ENCODE measurements around the gene RDH5. TPM values are rescaled to one million over a fixed set of nuclear protein-coding genes. Genes with fewer than 3 reads are reported as not detected.

The RDH5 gene
- total and polyA plus RNA-seq, 4 donors, result 9.2 to 61.7 (median 29.2) TPM

- no peak for DNase-seq (ENCODE audit: low spot score)
- Histone ChIP-seq H3K36me3 (ENCODE audit: control insufficient read depth in 4 of 4, insufficient read depth in 3 of 4, low read depth in 1 of 4, low read length in 3 of 4) (no peaks in the 10 kb centered on the region), H3K27me3 (ENCODE audit: control insufficient read depth in 4 of 4, insufficient read depth in 4 of 4, low read length in 3 of 4) (no peaks in the 10 kb centered on the region), H3K4me1 (ENCODE audit: control insufficient read depth in 4 of 4, insufficient read depth in 4 of 4, low read length in 3 of 4) (no peaks in the 10 kb centered on the region), H3K4me3 (ENCODE audit: low read depth in 1 of 3, low read length in 3 of 3) (no peak overlapping the region), H3K9me3 (ENCODE audit: control insufficient read depth in 4 of 4, low read length in 3 of 4) (no peaks in the 10 kb centered on the region), H3K9ac (ENCODE audit: low read depth in 1 of 2, low read length in 2 of 2) (no peak overlapping the region), H3K27ac (ENCODE audit: low read depth in 1 of 2, low read length in 2 of 2) (no peak overlapping the region)
- TF ChIP-seq CTCF (IDR thresholded peaks at IDR 0.05; ENCODE audit: low read depth, low read length, missing input control), result no peak
- no peak for TF ChIP-seq JUND (IDR thresholded peaks at IDR 0.05)
- no peak for TF ChIP-seq NR2F2 (IDR thresholded peaks at IDR 0.05)
- no peak for TF ChIP-seq ATF3 (IDR thresholded peaks at IDR 0.05)
- no peak for TF ChIP-seq EGR1 (IDR thresholded peaks at IDR 0.05; ENCODE audit: low read depth in 2 of 2)
- 74% methylated on average over 7 of the region's 7 CpGs for WGBS
Observed at GRCh38 chr12:55695349-55695748, 24.8 kb upstream of the RDH5 start.

DNA sequence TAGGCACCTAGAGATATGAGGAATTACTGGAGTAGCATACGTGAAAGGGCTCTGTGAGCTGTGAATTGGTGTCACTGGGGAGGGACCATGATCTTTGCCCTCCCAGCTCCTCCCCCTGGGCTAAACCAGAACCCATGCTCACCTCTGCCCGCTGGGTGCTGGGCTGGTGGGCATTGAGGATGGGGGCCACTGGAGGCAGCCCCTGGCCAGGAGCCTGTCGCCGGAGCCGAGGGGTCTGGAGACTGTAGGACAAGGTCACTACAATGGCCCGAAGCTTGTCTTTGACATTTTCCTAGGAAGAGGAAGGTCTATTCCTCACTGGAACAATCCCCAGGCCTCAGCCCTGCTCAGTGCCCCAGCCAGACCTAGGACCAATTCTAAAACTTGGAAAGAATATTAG is 24.1 kb upstream of the RDH5 start:
- no peak for TF ChIP-seq SP1 (IDR thresholded peaks at IDR 0.05)
- TF ChIP-seq NR2F2 (IDR thresholded peaks at IDR 0.05), result no peak
- no peak for TF ChIP-seq TAF1 (conservative IDR thresholded peaks at IDR 0.05)
- no peak for TF ChIP-seq EGR1 (IDR thresholded peaks at IDR 0.05; ENCODE audit: low read depth in 2 of 2)
- TF ChIP-seq RXRA (IDR thresholded peaks at IDR 0.05), result no peak
- 91% methylated on average over 6 of the region's 6 CpGs for WGBS
- H3K27me3 ChIP-seq (ENCODE audit: control insufficient read depth in 4 of 4, insufficient read depth in 4 of 4, low read length in 3 of 4), result no peaks in the 10 kb centered on the region
- H3K4me3 ChIP-seq (ENCODE audit: low read depth in 1 of 3, low read length in 3 of 3), result no peak overlapping the region
- no peak overlapping the region for H3K9ac ChIP-seq (ENCODE audit: low read depth in 1 of 2, low read length in 2 of 2)
- no peaks in the 10 kb centered on the region for H3K4me1 ChIP-seq (ENCODE audit: control insufficient read depth in 4 of 4, insufficient read depth in 4 of 4, low read length in 3 of 4)
- H3K9me3 ChIP-seq (ENCODE audit: control insufficient read depth in 4 of 4, low read length in 3 of 4), result no peaks in the 10 kb centered on the region
- H3K36me3 ChIP-seq (ENCODE audit: control insufficient read depth in 4 of 4, insufficient read depth in 3 of 4, low read depth in 1 of 4, low read length in 3 of 4), result no peaks in the 10 kb centered on the region
- H3K27ac ChIP-seq (ENCODE audit: low read depth in 1 of 2, low read length in 2 of 2), result no peak overlapping the region
- no peak for DNase-seq (ENCODE audit: low spot score)

GRCh38 chr12:55696796-55697462 is 23.3 kb upstream of the RDH5 start:
- no peak for DNase-seq (ENCODE audit: low spot score)
- Histone ChIP-seq H3K9ac (ENCODE audit: low read depth in 1 of 2, low read length in 2 of 2) (no peak overlapping the region), H3K4me3 (ENCODE audit: low read depth in 1 of 3, low read length in 3 of 3) (no peak overlapping the region), H3K27ac (ENCODE audit: low read depth in 1 of 2, low read length in 2 of 2) (no peak overlapping the region), H3K9me3 (ENCODE audit: control insufficient read depth in 4 of 4, low read length in 3 of 4) (no peaks in the 10 kb centered on the region), H3K27me3 (ENCODE audit: control insufficient read depth in 4 of 4, insufficient read depth in 4 of 4, low read length in 3 of 4) (no peaks in the 10 kb centered on the region), H3K36me3 (ENCODE audit: control insufficient read depth in 4 of 4, insufficient read depth in 3 of 4, low read depth in 1 of 4, low read length in 3 of 4) (no peaks in the 10 kb centered on the region), H3K4me1 (ENCODE audit: control insufficient read depth in 4 of 4, insufficient read depth in 4 of 4, low read length in 3 of 4) (no peaks in the 10 kb centered on the region)
- 89% methylated on average over 19 of the region's 19 CpGs for WGBS
- TF ChIP-seq JUND (IDR thresholded peaks at IDR 0.05) (no peak), FOXA1 (IDR thresholded peaks at IDR 0.05) (no peak), YY1 (IDR thresholded peaks at IDR 0.05) (no peak), RAD21 (IDR thresholded peaks at IDR 0.05) (no peak), RXRA (IDR thresholded peaks at IDR 0.05) (no peak), GABPA (IDR thresholded peaks at IDR 0.05 in 1 of 2, conservative IDR thresholded peaks at IDR 0.05 in 1 of 2) (no peak), HNF4A (conservative IDR thresholded peaks at IDR 0.05) (no peak), HNF4G (IDR thresholded peaks at IDR 0.05) (no peak), TAF1 (conservative IDR thresholded peaks at IDR 0.05) (no peak), EGR1 (IDR thresholded peaks at IDR 0.05; ENCODE audit: low read depth in 2 of 2) (no peak), CTCF (IDR thresholded peaks at IDR 0.05; ENCODE audit: low read depth, low read length, missing input control) (no peak), FOXA2 (IDR thresholded peaks at IDR 0.05) (no peak), ZBTB33 (IDR thresholded peaks at IDR 0.05) (no peak)
- TF ChIP-seq, protein P1, sequence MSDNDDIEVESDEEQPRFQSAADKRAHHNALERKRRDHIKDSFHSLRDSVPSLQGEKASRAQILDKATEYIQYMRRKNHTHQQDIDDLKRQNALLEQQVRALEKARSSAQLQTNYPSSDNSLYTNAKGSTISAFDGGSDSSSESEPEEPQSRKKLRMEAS (IDR thresholded peaks at IDR 0.05), result no peak
- TF ChIP-seq, protein P2, sequence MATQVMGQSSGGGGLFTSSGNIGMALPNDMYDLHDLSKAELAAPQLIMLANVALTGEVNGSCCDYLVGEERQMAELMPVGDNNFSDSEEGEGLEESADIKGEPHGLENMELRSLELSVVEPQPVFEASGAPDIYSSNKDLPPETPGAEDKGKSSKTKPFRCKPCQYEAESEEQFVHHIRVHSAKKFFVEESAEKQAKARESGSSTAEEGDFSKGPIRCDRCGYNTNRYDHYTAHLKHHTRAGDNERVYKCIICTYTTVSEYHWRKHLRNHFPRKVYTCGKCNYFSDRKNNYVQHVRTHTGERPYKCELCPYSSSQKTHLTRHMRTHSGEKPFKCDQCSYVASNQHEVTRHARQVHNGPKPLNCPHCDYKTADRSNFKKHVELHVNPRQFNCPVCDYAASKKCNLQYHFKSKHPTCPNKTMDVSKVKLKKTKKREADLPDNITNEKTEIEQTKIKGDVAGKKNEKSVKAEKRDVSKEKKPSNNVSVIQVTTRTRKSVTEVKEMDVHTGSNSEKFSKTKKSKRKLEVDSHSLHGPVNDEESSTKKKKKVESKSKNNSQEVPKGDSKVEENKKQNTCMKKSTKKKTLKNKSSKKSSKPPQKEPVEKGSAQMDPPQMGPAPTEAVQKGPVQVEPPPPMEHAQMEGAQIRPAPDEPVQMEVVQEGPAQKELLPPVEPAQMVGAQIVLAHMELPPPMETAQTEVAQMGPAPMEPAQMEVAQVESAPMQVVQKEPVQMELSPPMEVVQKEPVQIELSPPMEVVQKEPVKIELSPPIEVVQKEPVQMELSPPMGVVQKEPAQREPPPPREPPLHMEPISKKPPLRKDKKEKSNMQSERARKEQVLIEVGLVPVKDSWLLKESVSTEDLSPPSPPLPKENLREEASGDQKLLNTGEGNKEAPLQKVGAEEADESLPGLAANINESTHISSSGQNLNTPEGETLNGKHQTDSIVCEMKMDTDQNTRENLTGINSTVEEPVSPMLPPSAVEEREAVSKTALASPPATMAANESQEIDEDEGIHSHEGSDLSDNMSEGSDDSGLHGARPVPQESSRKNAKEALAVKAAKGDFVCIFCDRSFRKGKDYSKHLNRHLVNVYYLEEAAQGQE (IDR thresholded peaks at IDR 0.05), result no peak

Measured in liver (tissue), 9 donors.